ENCODE measurements around the gene SLC11A1. TPM values are rescaled to one million over a fixed set of nuclear protein-coding genes. Genes with fewer than 3 reads are reported as not detected.
A peak's percentile ranks its signal among the peaks of the same experiment; 100 is the strongest.

The SLC11A1 gene
- total RNA-seq, 6 donors from 2014 or later: 145 to 3,249 (median 371) TPM

DNA sequence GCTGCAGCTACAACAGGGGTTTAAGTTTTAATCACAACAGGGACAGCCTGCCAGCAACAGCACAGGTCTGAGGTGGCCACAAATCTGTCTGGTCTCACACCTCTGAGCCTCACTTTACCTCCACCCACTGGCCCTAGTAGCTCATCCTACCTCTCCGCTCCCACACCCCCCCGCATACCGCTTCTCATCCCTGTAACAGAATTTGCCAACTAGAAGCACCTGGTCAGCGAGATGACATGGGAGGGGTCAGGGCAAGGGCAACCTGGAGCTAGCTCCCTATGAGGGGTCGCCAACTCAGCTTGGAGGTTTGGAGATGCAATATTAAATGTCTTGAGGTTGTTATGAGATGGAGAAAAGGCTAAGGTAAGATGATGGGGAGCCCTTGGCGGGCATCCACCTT is 17.9 kb upstream of the SLC11A1 start:
- peak overlapping the region in 3 of 4 donors; percentile 49 to 70 (median 67) for H3K27ac ChIP-seq
- H3K36me3 ChIP-seq: no peaks in the 10 kb centered on the region
- no peaks in the 10 kb centered on the region for H3K27me3 ChIP-seq
- H3K9me3 ChIP-seq: peaks cover 0 to 4% (median 0%) of the 10 kb centered on the region in 4 donors
- DNase-seq (no peak), ATAC-seq (ENCODE audit: low FRiP score in 2 of 2) (no peak)
- peaks cover 11 to 34% (median 19%) of the 10 kb centered on the region in 4 donors for H3K4me1 ChIP-seq
- TF ChIP-seq EP300 (IDR thresholded peaks at IDR 0.05): no peak
- no peak for TF ChIP-seq POLR2A (IDR thresholded peaks at IDR 0.05)
- TF ChIP-seq, protein P1, sequence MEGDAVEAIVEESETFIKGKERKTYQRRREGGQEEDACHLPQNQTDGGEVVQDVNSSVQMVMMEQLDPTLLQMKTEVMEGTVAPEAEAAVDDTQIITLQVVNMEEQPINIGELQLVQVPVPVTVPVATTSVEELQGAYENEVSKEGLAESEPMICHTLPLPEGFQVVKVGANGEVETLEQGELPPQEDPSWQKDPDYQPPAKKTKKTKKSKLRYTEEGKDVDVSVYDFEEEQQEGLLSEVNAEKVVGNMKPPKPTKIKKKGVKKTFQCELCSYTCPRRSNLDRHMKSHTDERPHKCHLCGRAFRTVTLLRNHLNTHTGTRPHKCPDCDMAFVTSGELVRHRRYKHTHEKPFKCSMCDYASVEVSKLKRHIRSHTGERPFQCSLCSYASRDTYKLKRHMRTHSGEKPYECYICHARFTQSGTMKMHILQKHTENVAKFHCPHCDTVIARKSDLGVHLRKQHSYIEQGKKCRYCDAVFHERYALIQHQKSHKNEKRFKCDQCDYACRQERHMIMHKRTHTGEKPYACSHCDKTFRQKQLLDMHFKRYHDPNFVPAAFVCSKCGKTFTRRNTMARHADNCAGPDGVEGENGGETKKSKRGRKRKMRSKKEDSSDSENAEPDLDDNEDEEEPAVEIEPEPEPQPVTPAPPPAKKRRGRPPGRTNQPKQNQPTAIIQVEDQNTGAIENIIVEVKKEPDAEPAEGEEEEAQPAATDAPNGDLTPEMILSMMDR (IDR thresholded peaks at IDR 0.05): no peak
- no peak for TF ChIP-seq POLR2AphosphoS5 (IDR thresholded peaks at IDR 0.05)
- WGBS, 2 donors: 91 to 97% methylated on average over 6 of the region's 6 CpGs
- no peak overlapping the region for H3K4me3 ChIP-seq

DNA sequence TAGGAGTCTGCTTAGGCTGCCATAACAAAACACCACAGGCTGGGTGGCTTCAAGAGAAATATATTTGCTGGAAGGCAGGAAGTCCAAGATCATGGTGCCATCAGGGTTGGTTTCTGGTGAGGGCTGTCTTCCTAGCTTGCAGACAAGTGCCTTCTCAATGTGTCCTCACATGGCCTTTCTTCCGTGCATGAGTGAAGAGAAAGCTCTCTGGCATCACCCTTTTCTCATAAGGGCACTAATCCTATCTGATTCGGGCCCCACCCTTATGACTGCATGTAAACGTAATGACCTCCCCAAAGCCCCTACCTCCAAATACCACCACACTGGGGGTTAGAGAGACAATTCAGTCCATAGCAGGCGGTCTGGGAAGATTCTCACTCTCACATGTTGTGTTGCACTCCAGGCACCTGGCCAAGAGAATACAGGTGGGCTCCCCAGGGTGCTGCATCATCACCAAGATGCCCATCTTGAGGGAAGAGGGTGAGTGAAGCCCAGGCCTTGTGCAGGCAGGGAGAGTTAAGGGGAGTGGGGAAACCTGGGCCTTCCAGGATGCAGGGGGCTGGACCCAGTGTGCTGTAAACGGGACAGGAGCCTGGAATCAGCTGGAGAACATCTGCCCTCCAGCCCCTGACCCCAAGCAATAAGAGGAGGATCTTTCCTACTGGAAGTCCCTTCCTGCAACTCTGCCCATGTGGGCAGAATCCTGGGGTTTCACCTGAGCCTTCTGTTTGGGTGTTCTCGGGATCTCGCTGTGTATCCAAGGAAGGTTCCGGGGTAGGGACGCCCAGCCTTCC is 15.3 kb upstream of the SLC11A1 start:
- TF ChIP-seq EP300 (IDR thresholded peaks at IDR 0.05) (no peak), POLR2AphosphoS5 (IDR thresholded peaks at IDR 0.05) (no peak), POLR2A (IDR thresholded peaks at IDR 0.05) (no peak)
- TF ChIP-seq, protein P1 (IDR thresholded peaks at IDR 0.05): no peak
- H3K36me3 ChIP-seq: no peaks in the 10 kb centered on the region
- no peaks in the 10 kb centered on the region for H3K27me3 ChIP-seq
- peak overlapping the region; percentile 90 to 97 (median 94) for H3K27ac ChIP-seq
- WGBS, 2 donors: 91 to 97% methylated on average over 8 to 9 of the region's 9 CpGs
- ATAC-seq (ENCODE audit: low FRiP score in 2 of 2): no peak
- peaks cover 23 to 46% (median 34%) of the 10 kb centered on the region in 4 donors for H3K4me1 ChIP-seq
- peaks cover 0 to 4% (median 0%) of the 10 kb centered on the region in 4 donors for H3K9me3 ChIP-seq
- no peak for DNase-seq
- H3K4me3 ChIP-seq: peak overlapping the region in 3 of 4 donors; percentile 52 to 54 (median 54)

DNA sequence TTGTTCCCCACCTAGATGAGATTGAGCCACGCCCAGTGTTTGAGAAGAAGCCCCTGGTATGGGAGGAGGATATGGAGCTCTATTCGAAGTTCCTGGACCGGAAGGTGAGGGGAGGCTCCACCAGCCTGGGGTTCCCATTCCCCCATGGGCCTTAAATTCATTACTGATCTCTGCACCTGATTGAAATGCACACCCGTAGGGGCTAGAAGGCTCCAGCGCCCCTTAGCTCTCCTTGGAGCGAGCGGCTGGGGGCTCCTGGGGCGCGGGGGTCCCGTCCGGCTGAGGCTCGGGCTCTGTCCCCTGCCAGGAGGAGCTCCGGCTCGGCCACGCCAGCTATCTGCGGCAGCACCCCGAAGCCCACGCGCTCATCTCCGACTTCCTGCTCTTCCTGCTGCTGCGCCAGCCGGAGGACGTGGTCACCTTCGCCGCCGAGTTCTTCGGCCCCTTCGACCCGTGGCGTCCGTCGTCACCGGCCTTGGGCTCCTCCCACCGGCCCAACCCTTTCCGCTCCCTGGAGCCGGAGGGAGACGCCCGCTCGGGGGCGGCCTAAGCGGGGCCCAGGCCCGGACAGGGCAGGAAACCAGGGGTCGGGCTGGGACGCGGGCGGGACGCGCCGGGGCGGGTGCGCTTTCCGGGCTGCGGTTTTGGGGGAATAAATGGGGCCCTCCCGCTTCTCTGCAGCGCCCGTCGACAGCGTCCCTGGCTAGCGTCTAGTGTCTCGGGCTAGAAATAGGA is 14.5 kb upstream of the SLC11A1 start:
- peak; percentile 92 to 93 for ATAC-seq (ENCODE audit: low FRiP score in 2 of 2)
- WGBS, 2 donors: 0 to 3% methylated on average over 1 to 49 of the region's 60 CpGs
- peaks cover 0 to 4% (median 0%) of the 10 kb centered on the region in 4 donors for H3K9me3 ChIP-seq
- TF ChIP-seq POLR2A (IDR thresholded peaks at IDR 0.05): peak in 3 of 4 donors; percentile 83 to 99 (median 93)
- peak in 1 of 4 donors; percentile 45 for TF ChIP-seq EP300 (IDR thresholded peaks at IDR 0.05)
- TF ChIP-seq, protein P1 (IDR thresholded peaks at IDR 0.05): peak in 1 of 6 experiments; percentile 8
- TF ChIP-seq POLR2AphosphoS5 (IDR thresholded peaks at IDR 0.05): peak; percentile 92 to 98
- peak overlapping the region in 3 of 4 donors; percentile 52 to 54 (median 54) for H3K4me3 ChIP-seq
- H3K36me3 ChIP-seq: no peaks in the 10 kb centered on the region
- no peaks in the 10 kb centered on the region for H3K27me3 ChIP-seq
- H3K27ac ChIP-seq: peak overlapping the region; percentile 90 to 97 (median 94)
- peaks cover 23 to 46% (median 34%) of the 10 kb centered on the region in 4 donors for H3K4me1 ChIP-seq
- peak; percentile 95 to 97 for DNase-seq

- ATAC-seq (ENCODE audit: low FRiP score in 2 of 2) (no peak), DNase-seq (no peak)
- Histone ChIP-seq H3K9me3 (peaks cover 0 to 4% (median 0%) of the 10 kb centered on the region in 4 donors), H3K36me3 (no peaks in the 10 kb centered on the region), H3K27me3 (no peaks in the 10 kb centered on the region), H3K27ac (peak overlapping the region; percentile 90 to 97 (median 94)), H3K4me1 (peaks cover 23 to 46% (median 34%) of the 10 kb centered on the region in 4 donors), H3K4me3 (peak overlapping the region in 3 of 4 donors; percentile 52 to 54 (median 54))
- TF ChIP-seq EP300 (IDR thresholded peaks at IDR 0.05): no peak
- 56 to 67% methylated on average over 18 to 21 of the region's 21 CpGs for WGBS, 2 donors
Observed at GRCh38 chr2:218368150-218368528, 13.9 kb upstream of the SLC11A1 start.

- ATAC-seq (ENCODE audit: low FRiP score in 2 of 2) (peak in 1 of 2 donors; percentile 7), DNase-seq (peak in 1 of 2 donors; percentile 74)
- 37 to 40% methylated on average over 27 of the region's 27 CpGs for WGBS, 2 donors
- no peak for TF ChIP-seq EP300 (IDR thresholded peaks at IDR 0.05)
- TF ChIP-seq, protein P1 (IDR thresholded peaks at IDR 0.05): no peak
- peak in 1 of 4 donors; percentile 71 for TF ChIP-seq POLR2A (IDR thresholded peaks at IDR 0.05)
- peak; percentile 16 to 37 for TF ChIP-seq POLR2AphosphoS5 (IDR thresholded peaks at IDR 0.05)
- Histone ChIP-seq H3K36me3 (no peaks in the 10 kb centered on the region), H3K9me3 (peaks cover 0 to 4% (median 0%) of the 10 kb centered on the region in 4 donors), H3K27ac (peak overlapping the region; percentile 90 to 97 (median 94)), H3K4me3 (peak overlapping the region in 3 of 4 donors; percentile 52 to 54 (median 54)), H3K27me3 (no peaks in the 10 kb centered on the region), H3K4me1 (peaks cover 23 to 46% (median 34%) of the 10 kb centered on the region in 4 donors)
Observed at GRCh38 chr2:218368621-218369153, 13.4 kb upstream of the SLC11A1 start.

Measured in upper lobe of left lung (tissue), 6 donors.